Stimulated activated CD8-positive, alpha-beta memory T cell treated with anti-CD3 and anti-CD28 coated beads, Interleukin-4, amount 100 ng/mL, for 24 hours (primary cell): ENCODE data around the gene MYRFL.

ENCODE experiments used
- DNase-seq: peaks from one replicate; pipeline ENCODE4 v3.0.0-alpha.2; 2020; ENCODE audit warnings: low read depth

Gene MYRFL

DNA sequence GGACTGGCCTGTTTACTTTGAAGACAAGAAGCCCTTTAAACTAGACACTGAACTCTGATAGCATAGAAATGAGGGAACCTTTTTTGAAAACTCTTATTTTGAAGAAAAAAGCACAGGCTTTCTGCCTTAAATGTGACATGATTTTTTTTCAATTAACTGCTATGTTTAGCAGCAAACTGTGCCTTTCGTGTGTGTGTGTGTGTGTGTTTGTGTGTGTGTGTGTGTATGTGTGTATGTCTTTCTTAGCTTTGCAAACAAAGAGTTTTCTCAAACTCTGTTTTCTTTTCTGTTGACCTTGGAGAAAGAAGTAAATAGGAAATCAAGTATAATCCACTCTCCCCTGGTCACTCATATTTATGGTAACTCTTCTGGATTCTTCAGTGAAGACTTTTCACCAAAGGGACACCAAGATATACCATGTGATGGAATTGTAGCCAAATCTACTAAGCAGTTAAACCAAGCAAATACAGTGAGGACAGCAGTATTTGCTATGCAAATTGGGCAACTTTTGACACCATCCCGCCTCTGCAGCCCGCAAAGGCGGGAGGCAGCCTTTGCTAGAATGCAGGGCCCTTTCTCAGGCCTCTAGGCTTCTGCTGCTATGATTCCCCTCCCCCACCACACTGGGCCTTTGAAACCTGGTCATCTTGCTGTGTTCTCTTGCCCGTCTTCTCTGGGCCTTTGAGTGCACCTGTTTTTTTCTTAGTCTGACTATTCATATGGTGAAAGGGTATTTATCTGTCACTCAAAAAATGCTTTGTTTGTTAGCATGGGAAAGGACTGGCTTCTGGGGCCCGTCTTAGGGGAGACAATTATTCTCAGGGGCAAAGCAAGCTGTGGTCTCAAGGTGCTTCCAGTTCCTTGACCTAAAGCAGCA is 107.9 kb downstream of the MYRFL start:
- no peak for DNase-seq

DNA sequence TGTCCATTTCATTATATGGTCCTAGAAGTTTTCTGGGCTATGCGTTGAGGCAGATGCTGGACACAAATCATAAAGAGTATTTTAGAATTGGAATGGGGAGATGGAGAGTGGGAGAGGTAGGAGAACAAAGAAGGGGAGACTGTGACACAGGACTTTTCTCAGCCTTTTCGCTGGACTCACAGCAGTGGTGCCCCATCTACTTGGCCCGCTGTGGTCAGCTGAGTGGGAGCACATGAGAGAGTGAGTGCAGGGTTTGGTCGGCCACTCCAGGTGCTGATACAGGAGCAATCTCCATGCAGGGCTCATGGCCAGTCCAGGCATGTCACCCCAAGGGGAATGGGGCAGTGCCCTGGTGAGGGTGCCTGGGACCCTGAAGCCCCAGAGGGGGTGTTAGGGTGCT is 109.0 kb downstream of the MYRFL start:
- DNase-seq: no peak

DNA sequence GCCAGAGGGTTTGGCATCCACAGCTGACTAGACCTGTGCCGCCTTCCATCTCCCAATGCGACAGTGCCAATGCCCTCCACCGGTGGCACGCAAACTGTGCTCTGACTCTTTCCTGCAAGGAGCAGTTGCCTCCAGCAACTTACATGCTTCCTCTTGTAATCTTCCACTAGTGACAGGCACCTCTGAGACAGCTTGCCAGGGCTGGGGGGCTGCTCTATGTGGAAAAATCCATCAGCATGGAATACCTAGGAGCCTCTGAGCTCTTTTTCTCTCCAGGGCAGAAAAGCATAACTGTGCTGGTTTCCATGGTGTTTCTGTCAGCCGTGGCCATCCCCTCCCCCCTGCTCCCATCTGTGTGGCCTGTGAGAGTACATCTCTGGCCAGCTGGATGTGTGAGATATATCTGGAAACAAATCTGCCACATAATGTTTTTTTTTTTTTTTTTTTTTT is 110.6 kb downstream of the MYRFL start:
- DNase-seq: no peak

GRCh38 chr12:69936214-69936731 is 111.2 kb downstream of the MYRFL start:
- DNase-seq: no peak

DNA sequence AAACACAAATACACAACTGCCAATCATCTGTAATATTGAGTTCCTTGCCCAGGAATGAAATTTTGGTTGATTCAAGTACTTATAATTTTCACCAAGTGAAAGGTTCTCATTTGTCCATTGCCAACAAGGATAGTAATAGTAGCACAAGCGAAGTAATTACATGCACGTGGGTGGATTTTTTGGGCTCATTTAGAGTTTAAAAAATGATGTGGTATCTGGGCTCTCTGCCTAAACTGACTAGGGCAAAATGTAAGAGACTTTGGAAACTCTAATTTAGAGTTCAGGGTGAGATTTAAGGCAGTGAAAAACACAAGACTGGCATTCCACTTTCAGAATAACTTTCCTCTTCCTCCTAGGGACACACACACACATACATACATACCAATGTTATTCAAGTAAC is 111.7 kb downstream of the MYRFL start:
- DNase-seq: no peak

DNA sequence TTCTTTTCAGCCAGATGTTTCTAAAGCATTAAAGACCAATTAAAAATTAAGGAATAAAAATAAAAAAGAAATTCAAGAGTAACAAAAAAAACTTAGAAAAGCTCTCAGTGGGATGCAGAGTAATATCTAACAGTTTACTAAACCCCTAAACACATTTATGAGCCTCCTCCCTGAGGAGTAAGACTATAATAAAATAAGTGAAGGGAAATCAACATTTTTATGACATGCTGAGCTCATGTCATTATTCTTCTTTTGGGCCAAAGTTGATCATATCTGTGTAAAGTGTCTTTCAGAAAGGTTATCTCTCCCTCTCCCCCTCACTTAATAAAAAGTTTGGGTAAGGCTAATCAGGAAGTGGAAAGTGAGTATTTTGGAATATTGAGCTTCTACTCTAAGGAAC is 122.1 kb downstream of the MYRFL start:
- no peak for DNase-seq

DNA sequence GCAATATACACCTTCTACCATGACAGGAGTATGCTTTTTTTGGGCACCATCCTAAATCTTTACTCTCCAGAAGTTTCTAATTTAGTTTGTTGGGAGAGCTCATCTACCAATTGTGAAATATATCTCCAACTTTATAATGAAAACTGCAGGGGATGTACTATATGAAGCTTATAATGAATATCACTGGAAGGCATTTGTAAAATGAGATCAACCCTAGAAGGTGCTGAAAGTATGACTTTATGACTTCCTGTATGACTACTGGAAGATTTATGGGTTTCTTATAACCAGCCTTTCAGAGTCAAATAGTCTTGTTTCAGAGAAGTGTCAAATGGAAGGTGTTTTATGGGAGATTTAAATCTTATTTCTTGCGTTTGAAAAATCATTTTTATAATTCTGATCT is 122.9 kb downstream of the MYRFL start:
- DNase-seq: no peak

DNA sequence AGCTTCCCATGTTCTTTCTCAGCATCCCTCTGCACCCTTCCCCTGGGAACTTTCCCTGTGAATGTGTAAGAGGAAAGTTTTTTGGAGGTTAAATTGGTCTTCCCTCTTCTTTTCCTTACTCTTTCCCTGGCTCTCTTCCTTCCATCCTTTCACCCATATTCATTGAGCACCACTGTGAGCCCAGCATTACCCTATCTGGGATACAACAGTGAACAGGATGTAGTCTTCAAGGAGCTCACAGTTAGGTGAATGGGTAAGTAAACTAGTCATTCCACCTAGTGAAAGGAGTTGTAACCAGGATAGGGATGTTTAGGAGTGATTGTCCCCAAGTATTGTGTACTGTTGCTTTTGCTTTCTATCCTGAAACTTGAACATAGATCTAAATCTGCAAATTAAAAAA is 123.8 kb downstream of the MYRFL start:
- DNase-seq: no peak

DNA sequence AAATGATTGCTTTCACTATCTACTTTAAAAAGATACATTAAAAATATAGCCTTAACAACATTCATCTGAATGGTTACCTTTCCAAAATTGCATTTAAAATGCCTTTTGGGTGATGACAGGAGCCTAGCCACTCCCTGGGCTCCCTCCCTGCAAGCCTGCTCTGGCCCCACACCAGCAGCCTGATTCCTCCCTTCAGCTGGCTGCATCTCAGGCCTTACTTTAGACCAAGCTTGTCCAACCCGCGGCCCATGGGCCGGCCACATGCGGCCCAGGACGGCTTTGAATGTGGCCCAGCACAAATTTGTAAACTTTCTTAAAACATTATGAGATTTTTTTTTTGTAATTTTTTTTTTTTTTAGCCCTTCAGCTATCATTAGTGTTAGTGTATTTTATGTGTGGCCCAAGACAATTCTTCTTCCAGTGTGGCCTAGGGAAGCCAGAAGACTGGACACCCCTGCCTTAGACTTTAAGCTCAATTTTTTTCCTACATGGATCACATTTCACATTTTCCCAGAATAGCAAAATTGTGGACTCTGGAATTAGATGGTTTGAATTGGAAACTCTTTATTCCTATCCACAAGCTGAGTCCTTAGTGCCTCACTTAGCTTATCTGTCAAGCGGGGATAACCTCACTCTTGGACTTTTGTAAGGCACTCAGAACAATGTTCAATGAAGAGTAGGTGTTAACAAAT is 124.4 kb downstream of the MYRFL start:
- no peak for DNase-seq

DNA sequence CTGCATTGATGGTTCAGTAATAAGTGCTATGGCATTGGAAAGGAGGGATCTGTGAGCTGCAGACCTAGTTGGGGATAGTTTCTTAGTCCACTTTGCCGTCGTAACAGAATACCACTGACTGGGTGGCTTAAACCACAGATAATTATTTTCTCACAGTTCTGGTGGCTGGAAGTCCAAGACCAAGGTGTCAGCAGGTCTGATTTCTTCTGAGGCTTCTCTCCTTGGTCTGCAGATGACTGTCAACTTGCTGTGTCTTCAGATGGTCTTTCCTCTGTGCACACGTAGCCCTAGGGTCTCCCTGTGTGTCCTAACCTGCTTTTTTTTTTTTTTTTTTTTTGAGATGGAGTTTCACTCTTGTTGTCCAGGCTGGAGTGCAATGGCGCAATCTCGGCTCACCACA is 126.1 kb downstream of the MYRFL start:
- no peak for DNase-seq

DNA sequence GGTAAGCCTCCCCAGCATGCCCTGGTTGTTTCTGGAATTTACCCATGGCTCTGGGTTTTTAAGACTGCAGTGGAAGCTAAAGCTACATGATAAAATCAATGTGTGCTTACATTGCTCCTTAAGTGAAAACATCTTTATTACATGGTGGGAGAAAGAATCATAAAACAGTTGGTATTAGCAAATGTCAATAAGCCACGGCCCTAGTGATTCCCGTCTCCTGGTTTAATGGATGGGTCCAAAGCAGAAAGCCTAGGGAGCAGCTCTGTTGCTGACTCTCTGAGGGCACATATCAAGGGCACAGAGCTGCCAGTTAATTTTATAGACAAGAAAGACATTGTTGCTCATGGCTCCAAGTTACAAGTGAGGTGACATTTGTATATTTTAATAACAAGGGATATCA is 127.9 kb downstream of the MYRFL start:
- no peak for DNase-seq

DNA sequence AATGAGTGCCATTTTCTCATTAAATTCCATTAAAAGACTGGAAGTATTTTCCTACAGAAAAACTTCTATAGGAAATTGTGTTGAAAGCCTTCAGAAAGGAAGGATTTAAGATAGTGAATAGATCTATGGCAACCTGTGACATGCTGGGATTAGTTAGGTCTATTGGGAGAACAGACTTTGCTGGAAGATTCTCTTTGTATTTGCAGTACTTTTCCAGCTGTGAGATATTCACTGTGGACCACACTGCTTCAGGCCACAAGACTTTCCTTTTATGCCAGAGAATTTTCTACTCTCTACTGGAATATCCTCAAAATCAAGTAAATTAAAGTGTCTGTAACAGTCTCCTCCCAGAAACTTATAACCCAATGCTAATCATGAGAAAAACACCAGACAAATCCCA is 136.2 kb downstream of the MYRFL start:
- DNase-seq: no peak

GRCh38 chr12:69966409-69966808 is 141.4 kb downstream of the MYRFL start:
- DNase-seq: no peak

DNA sequence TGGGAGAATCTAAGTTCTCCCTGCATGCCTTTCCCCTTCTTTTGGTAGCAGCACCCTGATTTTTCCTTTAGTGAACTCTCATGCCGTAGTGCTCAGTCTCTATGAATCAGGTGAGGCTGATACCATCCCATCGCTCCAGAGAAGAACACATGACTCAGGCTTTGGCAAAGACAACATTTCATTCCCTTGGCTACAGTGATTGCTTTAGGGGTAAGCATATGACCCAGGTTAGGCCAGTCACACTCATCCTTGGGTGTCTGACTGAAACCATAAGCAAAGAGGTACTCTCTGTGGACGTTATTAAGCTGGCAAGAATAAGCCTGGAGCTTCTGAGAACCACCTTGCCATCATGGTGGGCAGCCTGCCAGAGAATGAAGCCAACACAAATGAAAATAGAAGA is 141.8 kb downstream of the MYRFL start:
- DNase-seq: no peak

GRCh38 chr12:69969011-69969410 is 144.0 kb downstream of the MYRFL start:
- DNase-seq: no peak

DNA sequence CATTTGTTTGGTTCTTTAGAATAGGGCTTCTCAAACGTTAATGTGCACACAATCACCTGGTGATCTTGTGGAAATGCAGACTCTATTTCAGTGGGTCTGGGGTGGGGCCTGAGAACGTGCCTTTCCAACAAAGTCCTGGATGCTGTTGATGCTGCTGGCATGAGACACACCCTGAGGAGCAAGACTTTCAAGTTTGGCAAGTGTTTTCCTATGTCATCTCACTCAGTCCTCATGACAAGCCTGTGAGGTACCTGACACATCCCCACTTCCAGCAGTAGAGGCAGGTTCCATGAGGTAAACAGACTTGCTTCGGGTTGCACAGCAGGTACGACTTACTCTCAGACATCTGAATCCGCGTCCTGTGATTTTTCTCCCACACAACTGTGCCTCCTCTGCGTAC is 147.1 kb downstream of the MYRFL start:
- DNase-seq: no peak

DNA sequence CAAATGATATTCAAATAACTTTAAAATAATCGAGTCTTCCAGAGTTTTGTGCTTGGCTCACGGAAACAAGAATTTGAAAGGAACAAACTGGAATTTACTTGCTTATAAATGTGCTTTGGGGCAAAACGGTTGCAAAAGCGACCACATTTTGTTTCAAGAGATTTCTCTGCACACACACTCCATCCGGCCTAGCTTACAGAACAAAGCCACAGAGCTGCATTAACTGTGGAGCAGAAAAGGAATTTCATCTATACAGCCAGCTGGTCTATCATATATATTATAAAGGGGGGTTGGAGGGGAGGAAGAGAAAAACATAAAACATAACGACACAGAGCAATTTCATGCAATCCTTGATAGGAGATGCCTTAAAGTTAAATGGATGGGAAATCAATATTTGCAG is 153.0 kb downstream of the MYRFL start:
- no peak for DNase-seq

DNA sequence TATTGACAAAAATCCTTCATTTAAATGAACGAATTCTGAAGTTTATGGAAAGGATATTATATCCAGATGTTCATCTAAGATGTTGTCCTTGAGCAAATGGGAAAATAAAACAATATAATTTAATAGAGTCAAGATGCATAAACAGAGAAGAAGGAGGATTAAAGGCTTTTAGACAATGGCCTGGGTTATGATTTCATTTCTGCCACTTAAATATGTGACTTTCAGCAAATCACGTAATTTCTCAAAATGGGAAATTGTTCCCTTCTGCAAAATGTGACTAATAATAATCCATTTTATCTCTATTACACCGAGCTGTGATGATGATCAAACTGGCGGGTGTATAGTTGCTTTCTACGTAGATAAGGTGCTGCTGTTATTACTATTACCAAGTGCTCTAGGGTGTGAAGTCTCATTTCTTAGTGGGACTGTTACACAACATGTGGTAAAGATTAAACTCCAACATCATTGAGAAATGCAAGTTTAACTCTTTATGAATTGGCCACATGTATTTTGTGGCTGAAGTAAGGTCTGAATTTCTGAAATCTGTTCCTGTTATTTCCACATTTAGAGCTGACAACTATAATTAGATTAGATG is 157.0 kb downstream of the MYRFL start:
- DNase-seq: no peak

DNA sequence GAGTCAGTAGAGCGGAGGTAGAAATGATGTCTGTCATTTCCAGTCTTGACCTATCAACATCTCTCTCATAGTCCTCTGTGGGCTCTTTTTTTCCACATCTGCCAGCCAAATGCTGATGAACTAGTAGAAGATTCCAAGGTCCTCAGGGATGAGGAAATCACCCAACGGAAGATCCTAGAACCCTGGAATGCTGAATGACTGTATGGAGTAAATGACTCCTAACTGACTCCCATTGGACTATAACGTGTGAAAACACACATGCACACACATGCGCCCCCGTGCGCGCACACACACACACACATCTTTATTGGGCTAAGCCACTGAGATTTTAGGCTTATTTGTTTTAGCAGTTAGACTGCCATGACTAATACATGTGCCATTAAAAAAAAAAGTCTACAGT is 159.2 kb downstream of the MYRFL start:
- DNase-seq: no peak

- no peak for DNase-seq
Measured at GRCh38 chr12:69985656-69986055, 160.6 kb downstream of the MYRFL start.

DNA sequence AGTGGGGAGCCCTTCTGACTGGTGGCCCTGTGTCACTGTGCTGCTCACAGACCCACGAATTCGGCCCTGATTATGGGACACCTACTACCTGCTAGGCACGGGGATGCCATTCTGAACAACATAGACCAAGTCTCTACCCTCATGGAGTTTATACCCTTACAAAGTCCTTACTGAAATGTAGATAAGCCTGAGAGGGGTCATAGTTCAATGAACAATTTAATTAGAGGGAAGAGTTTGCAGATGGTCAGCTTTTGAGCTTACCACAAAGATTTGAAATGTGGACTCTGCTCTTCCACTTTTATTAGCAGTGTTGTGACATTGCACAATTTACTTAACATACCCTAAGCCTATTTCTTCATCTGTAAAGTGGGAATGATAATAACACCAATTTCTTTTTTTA is 161.1 kb downstream of the MYRFL start:
- DNase-seq: no peak

- no peak for DNase-seq
Measured at GRCh38 chr12:69987579-69988091, 162.6 kb downstream of the MYRFL start.
